ENCODE measurements around the gene SMOC1. TPM values are rescaled to one million over a fixed set of nuclear protein-coding genes. Genes with fewer than 3 reads are reported as not detected.

SMOC1 gene
- total RNA-seq, 1 donor from 2014 or later = 89.3 TPM

- Histone ChIP-seq H3K4me2 (no peak overlapping the region), H3K4me1 (peaks cover 25% of the 10 kb centered on the region), H3K9ac (no peak overlapping the region), H3K79me2 (ENCODE audit: low read depth) (peaks cover 10% of the 10 kb centered on the region), H3K4me3 (no peak overlapping the region), H3K36me3 (peaks cover 29% of the 10 kb centered on the region), H3K27me3 (no peaks in the 10 kb centered on the region), H4K20me1 (ENCODE audit: low read depth) (peaks cover 46% of the 10 kb centered on the region), H2AFZ (replicated peaks) (no peak overlapping the region), H3K27ac (peak overlapping the region; percentile 25), H3F3A (ENCODE audit: low read depth) (peaks cover 24% of the 10 kb centered on the region), H3K9me3 (ENCODE audit: low read depth) (no peaks in the 10 kb centered on the region)
- TF ChIP-seq EZH2 (IDR thresholded peaks at IDR 0.05) = no peak
- TF ChIP-seq EZH2phosphoT487 (IDR thresholded peaks at IDR 0.05) = no peak
- TF ChIP-seq CTCF (IDR thresholded peaks at IDR 0.05) = no peak
- no peaks in the 10 kb centered on the region for H3K27me3 Mint-ChIP-seq (ENCODE audit: insufficient read depth, low read depth)
- no peak overlapping the region for H3K4me3 Mint-ChIP-seq
- DNase-seq (ENCODE audit: low spot score) = no peak
- H3K36me3 Mint-ChIP-seq = peaks cover 8% of the 10 kb centered on the region
- H3K9me3 Mint-ChIP-seq = peaks cover 2% of the 10 kb centered on the region
- peaks cover 5% of the 10 kb centered on the region for H3K4me1 Mint-ChIP-seq
- no peak overlapping the region for H3K27ac Mint-ChIP-seq
Measured at GRCh38 chr14:69968681-69969080, 89.5 kb downstream of the SMOC1 start.

GRCh38 chr14:69972755-69973154, 93.5 kb downstream of the SMOC1 start:
- H3K4me3 Mint-ChIP-seq = no peak overlapping the region
- no peaks in the 10 kb centered on the region for H3K9me3 ChIP-seq (ENCODE audit: low read depth)
- H3K36me3 ChIP-seq = peaks cover 16% of the 10 kb centered on the region
- H3K4me3 ChIP-seq = no peak overlapping the region
- no peaks in the 10 kb centered on the region for H3K27me3 ChIP-seq
- no peak overlapping the region for H3K27ac Mint-ChIP-seq
- H3K27ac ChIP-seq = no peak overlapping the region
- H3K4me1 Mint-ChIP-seq = peaks cover 12% of the 10 kb centered on the region
- H3K79me2 ChIP-seq (ENCODE audit: low read depth) = peaks cover 17% of the 10 kb centered on the region
- peaks cover 42% of the 10 kb centered on the region for H4K20me1 ChIP-seq (ENCODE audit: low read depth)
- no peak overlapping the region for H2AFZ ChIP-seq (replicated peaks)
- H3F3A ChIP-seq (ENCODE audit: low read depth) = peaks cover 20% of the 10 kb centered on the region
- peaks cover 33% of the 10 kb centered on the region for H3K4me1 ChIP-seq
- DNase-seq (ENCODE audit: low spot score) = no peak
- no peak overlapping the region for H3K4me2 ChIP-seq
- no peaks in the 10 kb centered on the region for H3K27me3 Mint-ChIP-seq (ENCODE audit: insufficient read depth, low read depth)
- H3K36me3 Mint-ChIP-seq = peaks cover 20% of the 10 kb centered on the region
- H3K9ac ChIP-seq = no peak overlapping the region
- peaks cover 2% of the 10 kb centered on the region for H3K9me3 Mint-ChIP-seq
- no peak for TF ChIP-seq CTCF (IDR thresholded peaks at IDR 0.05)
- no peak for TF ChIP-seq EZH2phosphoT487 (IDR thresholded peaks at IDR 0.05)
- TF ChIP-seq EZH2 (IDR thresholded peaks at IDR 0.05) = no peak

GRCh38 chr14:69973846-69974245, 94.6 kb downstream of the SMOC1 start:
- no peak for DNase-seq (ENCODE audit: low spot score)
- Histone ChIP-seq H3K79me2 (ENCODE audit: low read depth) (peaks cover 17% of the 10 kb centered on the region), H4K20me1 (ENCODE audit: low read depth) (peaks cover 42% of the 10 kb centered on the region), H3K4me1 (peaks cover 33% of the 10 kb centered on the region), H3K4me3 (no peak overlapping the region), H2AFZ (replicated peaks) (no peak overlapping the region), H3K4me2 (peak overlapping the region; percentile 47), H3K36me3 (peaks cover 6% of the 10 kb centered on the region), H3F3A (ENCODE audit: low read depth) (peaks cover 19% of the 10 kb centered on the region), H3K9ac (no peak overlapping the region), H3K27me3 (no peaks in the 10 kb centered on the region), H3K9me3 (ENCODE audit: low read depth) (no peaks in the 10 kb centered on the region), H3K27ac (no peak overlapping the region)
- peaks cover 12% of the 10 kb centered on the region for H3K4me1 Mint-ChIP-seq
- H3K4me3 Mint-ChIP-seq = no peak overlapping the region
- no peaks in the 10 kb centered on the region for H3K27me3 Mint-ChIP-seq (ENCODE audit: insufficient read depth, low read depth)
- TF ChIP-seq CTCF (IDR thresholded peaks at IDR 0.05) = no peak
- no peak for TF ChIP-seq EZH2 (IDR thresholded peaks at IDR 0.05)
- no peak for TF ChIP-seq EZH2phosphoT487 (IDR thresholded peaks at IDR 0.05)
- H3K9me3 Mint-ChIP-seq = peaks cover 2% of the 10 kb centered on the region
- no peak overlapping the region for H3K27ac Mint-ChIP-seq
- peaks cover 22% of the 10 kb centered on the region for H3K36me3 Mint-ChIP-seq
